ES-I3 (cell line): ENCODE results near the gene TOMM6.
"Not testable (repeated sequence)": the region's sequence is repeated elsewhere in the genome, so short reads cannot be mapped to it uniquely, and the experiment has no call there.

Source experiments
- H3K36me3 ChIP-seq: 2 replicates; pipeline ENCODE4 v1.6.1; 2013; ENCODE audit warnings: mild to moderate bottlenecking, low read length, control low read depth, moderate library complexity; ENCODE audit not compliant: insufficient read depth
- H3K4me1 ChIP-seq: 2 replicates; pipeline ENCODE4 v1.6.1; 2013; ENCODE audit warnings: mild to moderate bottlenecking, control low read depth, low read length; ENCODE audit not compliant: insufficient read depth
- H3K9ac ChIP-seq: 2 replicates; pipeline ENCODE4 v1.6.1; 2013; ENCODE audit warnings: low read depth, mild to moderate bottlenecking, low read length, moderate library complexity
- H3K9me3 ChIP-seq: 2 replicates; pipeline ENCODE4 v1.6.1; 2013; ENCODE audit warnings: mild to moderate bottlenecking, low read length, moderate library complexity; ENCODE audit not compliant: control insufficient read depth, insufficient read depth

The TOMM6 gene

DNA sequence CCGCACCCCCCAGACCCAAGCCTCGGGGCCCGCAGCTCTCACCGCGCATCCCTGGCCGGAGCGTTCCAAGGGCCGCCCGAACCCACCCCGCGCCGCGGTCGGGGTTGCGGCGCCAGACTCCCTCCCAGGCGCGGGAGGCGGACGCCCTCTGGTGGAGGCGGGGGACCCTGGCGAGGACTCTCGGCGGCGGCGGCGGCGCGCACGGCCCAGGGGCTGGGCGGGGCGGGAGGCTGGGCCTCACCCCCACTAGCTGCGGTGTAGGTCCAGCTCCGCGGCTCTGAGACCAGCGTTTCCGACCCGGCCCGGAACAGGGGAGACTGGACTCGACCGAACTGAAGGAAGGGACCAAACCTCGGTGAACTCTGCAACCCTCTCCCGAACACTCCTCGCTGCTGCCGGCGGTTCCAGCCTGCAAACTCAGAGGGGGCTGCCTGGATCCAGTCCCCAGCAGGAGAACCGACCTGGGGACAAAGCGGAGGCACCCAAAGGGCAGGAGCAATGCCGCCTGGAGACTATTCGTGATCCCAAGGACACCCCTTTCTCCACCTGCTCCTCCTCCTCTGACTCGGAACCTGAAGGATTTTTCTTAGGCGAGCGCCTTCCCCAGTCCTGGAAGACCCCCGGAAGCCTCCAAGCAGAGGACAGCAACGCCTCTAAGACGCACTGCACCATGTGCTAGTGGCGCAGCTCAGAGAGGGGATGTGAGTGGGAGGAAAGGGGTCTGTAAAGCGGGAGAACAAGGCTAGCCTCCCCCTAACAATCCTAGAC, 859 bp upstream of the TOMM6 start:
- no peaks in the 10 kb centered on the region for H3K9me3 ChIP-seq
- H3K9ac ChIP-seq = peak overlapping the region; percentile 81
- peaks cover 14% of the 10 kb centered on the region for H3K36me3 ChIP-seq
- no peaks in the 10 kb centered on the region for H3K4me1 ChIP-seq

DNA sequence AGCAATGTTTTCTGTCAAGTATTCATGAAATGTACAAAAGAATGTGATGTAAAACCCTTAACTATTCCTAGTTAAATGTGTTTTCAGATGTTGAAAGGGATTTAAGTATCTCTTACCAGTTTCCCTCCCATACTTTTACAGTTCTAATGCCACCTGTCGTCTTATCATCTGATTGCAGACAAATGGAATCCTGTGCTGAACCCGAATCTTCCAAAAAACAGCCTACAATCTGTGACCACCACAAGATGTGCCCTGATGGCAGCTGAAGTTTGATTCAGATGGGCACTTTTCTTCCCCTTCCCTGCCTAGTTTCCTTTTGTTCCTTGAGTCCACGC, 1.9 kb downstream of the TOMM6 start:
- Histone ChIP-seq H3K9ac (no peak overlapping the region), H3K4me1 (no peaks in the 10 kb centered on the region), H3K36me3 (peaks cover 15% of the 10 kb centered on the region), H3K9me3 (no peaks in the 10 kb centered on the region)

DNA sequence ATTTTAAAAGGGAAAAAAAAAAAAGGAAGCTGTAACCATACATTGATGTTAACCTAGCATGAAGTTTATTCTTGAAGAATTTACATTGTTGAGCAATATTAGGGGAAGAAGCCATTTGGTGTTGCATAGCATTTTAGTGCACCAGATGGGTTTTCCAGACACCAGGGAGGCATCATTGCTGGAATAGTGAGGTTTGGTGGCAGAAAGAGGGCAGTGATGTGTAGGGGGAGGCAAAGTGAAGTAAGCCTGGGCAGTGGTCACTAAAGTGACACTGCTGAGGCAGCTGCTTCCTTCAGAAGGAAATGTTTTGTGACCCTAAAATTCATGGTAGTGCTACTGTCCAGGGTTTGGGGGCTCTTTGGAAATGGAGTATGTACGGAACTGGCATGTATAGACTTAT, 2.6 kb downstream of the TOMM6 start:
- no peaks in the 10 kb centered on the region for H3K9me3 ChIP-seq
- no peaks in the 10 kb centered on the region for H3K4me1 ChIP-seq
- no peak overlapping the region for H3K9ac ChIP-seq
- H3K36me3 ChIP-seq = peaks cover 15% of the 10 kb centered on the region

DNA sequence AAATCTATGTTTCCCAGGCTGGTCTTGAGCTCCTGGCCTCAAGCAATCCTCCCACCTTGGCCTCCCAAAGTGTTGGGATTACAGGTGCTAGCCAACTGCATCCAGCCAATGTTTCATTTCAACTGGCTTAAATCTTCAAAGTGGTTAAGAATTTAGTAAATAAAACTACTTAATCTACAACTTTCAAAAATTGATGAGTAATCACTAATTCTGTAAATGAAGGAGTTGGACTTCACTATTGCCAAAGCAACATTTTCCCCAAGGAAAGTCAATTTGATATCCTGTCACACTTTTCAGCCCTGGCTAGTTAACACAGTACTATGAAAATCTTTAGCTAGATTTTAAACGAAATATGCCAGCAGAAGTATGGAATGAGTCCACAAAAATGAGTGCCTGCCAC, 3.8 kb downstream of the TOMM6 start:
- Histone ChIP-seq H3K36me3 (peaks cover 15% of the 10 kb centered on the region), H3K9ac (no peak overlapping the region), H3K4me1 (no peaks in the 10 kb centered on the region), H3K9me3 (no peaks in the 10 kb centered on the region)

DNA sequence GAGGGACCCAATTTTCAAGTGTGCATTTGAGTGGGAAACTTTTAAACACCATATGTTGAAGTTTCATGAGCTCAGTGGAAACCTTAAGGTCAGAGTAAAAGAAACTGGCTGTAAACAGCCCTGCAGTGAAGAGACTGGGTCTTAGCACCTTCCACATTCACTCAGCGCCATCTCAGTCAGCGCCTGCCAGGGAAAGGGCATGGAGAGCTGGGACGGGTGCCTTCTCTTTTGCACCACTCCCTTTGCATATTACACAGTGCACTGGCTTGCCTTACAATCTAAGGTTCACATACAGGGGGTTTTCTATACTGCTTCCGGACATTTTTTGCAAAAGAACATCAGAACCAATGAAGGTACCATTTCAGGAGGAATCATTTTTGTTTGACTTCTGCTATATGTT, 4.5 kb downstream of the TOMM6 start:
- H3K4me1 ChIP-seq = no peaks in the 10 kb centered on the region
- H3K36me3 ChIP-seq = peaks cover 15% of the 10 kb centered on the region
- H3K9me3 ChIP-seq = no peaks in the 10 kb centered on the region
- H3K9ac ChIP-seq = no peak overlapping the region

DNA sequence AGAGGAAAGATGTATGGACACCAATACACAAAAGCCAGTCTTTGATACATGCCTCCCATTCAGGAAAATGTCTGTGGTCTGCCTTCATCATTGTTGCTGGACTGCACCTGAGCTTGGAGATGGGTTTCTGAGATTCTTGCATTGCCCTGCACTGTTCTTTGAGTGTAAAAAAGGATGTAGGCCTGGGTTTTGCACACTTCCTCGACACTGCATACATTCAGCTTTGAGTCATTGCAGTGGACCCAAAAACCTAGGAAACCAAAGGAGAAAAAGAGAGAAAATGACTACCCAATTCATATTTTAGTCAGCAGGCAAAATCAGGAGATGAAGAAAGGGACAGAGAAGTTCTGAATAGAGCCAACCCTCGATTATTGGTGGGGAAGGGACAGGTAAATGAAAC, 9.0 kb downstream of the TOMM6 start:
- Histone ChIP-seq H3K4me1 (no peaks in the 10 kb centered on the region), H3K9ac (no peak overlapping the region), H3K36me3 (peaks cover 5% of the 10 kb centered on the region), H3K9me3 (no peaks in the 10 kb centered on the region)

DNA sequence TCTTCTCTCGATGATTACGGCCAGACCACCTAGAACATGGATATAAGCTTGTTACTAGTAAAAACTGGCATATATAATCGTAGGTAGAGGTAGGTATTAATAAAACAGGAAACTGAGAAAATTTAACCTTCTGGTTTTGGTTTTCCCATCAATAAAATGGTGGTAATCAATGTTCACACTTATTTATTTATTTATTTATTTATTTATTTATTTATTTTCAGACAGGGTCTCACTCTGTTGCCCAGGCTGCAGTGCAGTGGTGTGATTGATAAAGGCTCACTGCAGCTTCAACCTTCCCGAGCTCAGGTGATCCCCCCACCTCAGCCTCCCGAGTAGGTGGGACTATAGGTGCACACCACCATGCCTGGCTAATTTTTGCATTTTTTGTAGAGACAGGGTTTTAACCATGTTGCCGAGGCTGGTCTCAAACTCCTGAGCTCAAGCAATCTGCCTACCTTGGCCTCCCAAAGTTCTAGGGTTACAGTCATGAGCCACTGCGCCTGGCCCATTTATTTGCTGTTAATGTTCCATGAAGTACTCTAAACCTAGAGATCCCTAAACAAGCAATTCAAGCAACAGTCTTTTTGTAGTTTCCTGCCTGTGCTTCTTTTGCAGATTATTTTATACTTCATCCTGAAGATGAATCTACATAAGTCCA, 11.5 kb downstream of the TOMM6 start:
- H3K4me1 ChIP-seq = no peaks in the 10 kb centered on the region
- no peak overlapping the region for H3K9ac ChIP-seq
- peaks cover 3% of the 10 kb centered on the region; the same call in 1 of the 2 replicates for H3K36me3 ChIP-seq
- H3K9me3 ChIP-seq = no peaks in the 10 kb centered on the region

DNA sequence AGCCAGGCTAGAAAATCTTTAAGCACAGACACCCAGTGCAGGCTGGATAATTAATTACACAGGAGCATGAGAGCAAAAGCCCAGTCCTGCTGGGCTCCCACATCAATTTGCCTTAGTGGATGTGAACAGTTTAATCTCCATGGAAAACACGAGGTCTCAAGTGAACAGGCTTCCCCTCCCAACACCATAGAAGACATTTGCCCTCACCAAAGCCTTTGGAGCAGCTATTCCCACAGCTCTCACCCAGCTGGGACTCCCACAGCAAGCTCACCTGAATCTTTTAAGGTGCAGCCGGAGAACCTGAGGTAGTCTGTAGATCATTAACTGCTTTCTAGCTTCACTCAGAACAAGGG, 12.0 kb downstream of the TOMM6 start:
- peaks cover 3% of the 10 kb centered on the region; the same call in 1 of the 2 replicates for H3K36me3 ChIP-seq
- H3K9me3 ChIP-seq = no peaks in the 10 kb centered on the region
- no peaks in the 10 kb centered on the region for H3K4me1 ChIP-seq
- no peak overlapping the region for H3K9ac ChIP-seq

DNA sequence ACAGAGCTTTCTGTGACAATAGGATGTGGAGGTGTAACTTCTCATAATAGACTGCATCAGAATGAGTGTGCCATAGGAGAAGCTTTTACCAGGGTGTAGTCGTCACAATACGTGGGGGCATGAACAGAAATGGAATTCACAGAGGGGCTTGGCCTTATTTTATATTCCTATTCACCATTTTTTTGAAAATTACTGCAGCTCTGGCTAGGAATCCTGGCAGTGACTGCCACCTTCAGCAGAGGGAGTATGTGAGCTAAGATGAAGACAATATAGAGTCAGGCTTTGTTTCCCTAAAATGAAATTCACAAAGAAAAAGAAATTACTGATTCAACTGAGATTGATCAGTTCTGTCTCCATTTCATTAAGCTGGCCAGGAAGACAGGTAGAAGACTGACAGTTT, 13.9 kb downstream of the TOMM6 start:
- no peaks in the 10 kb centered on the region for H3K9me3 ChIP-seq
- H3K4me1 ChIP-seq = no peaks in the 10 kb centered on the region
- H3K36me3 ChIP-seq = peaks cover 3% of the 10 kb centered on the region; the same call in 1 of the 2 replicates
- H3K9ac ChIP-seq = no peak overlapping the region

DNA sequence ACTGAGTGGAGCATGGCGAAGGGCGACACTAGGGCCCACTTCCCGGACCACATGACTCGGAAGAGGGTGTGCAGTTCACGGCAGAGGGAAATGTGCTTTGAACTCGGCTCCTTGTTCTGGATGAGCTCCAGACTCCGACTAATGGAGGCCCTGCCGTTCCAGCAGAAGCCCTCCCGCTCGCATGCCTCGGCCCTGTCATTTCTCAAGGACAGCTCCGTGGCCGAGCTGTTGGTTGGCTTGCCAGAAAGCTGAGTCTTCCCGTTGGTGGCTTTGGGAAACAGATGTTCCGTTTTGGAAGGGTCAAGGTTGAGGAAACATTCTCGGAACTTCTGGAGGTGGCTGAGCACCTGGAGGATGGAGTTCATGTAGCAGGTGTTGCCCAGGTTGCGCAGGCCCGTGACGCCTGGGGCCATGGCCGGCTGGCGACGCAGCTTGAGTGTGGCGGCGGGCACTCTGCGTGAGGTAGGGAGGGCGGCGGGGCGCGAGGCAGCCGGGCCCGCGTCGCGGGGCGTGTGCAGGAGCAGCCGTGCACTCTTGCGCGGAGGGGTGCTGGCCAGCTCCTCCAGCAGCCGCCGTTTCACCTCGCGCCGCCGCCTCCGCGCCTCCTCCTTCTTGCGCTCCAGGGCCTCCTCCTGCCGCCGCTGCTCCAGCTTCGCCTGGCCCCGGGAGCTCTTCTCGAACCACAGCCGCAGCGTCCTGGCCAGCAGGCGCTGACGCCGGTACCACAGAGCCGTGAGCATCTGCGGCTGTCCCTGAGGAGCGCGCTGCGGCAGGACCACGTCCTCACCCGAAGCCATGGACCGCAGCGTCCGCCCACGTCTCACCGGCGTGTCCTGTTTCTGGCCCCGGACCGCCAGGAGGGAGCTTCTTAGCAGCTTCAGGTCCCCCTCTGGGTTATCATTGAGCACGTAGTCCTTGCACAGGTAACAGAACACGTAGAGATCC, 18.6 kb downstream of the TOMM6 start:
- Histone ChIP-seq H3K36me3 (peaks cover under 1% of the 10 kb centered on the region; the same call in 1 of the 2 replicates), H3K4me1 (no peaks in the 10 kb centered on the region), H3K9ac (no peak overlapping the region), H3K9me3 (no peaks in the 10 kb centered on the region)

DNA sequence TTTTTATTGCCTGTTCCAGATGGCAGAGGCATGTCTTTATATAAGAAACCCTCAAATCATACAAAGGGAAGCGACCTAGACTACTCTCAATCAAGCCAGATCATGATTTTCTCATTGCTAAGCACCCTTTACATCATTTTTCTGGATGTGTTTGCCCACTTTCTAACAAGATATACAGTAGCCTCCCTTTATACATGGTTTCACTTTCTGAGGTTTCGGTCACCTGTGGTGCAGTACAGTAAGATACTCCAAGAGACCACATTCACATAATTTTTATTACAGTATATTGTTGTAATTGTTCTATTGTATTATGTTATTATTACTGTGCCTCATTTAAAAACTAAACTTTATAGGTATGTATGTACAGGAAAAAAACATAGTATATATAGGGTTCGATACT, 23.6 kb downstream of the TOMM6 start:
- Histone ChIP-seq H3K36me3 (no peaks in the 10 kb centered on the region), H3K9me3 (no peaks in the 10 kb centered on the region), H3K9ac (no peak overlapping the region), H3K4me1 (no peaks in the 10 kb centered on the region)

DNA sequence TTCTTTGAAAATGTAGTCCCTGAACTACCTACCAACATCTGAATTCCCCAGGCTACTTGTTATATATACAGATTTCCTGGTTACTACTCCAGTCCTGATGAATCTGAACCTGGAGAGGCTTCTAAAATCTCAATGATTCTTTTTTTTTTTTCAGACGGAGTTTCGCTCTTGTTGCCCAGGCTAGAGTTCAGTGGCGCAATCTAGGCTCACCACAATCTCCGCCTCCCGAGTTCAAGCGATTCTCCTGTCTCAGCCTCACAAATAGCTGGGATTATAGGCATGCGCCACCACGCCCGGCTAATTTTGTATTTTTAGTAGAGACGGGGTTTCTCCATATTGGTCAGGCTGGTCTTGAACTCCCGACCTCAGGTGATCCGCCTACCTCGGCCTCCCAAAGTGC, 24.5 kb downstream of the TOMM6 start:
- H3K9me3 ChIP-seq, H3K9ac ChIP-seq, H3K4me1 ChIP-seq, H3K36me3 ChIP-seq: not testable (repeated sequence)

DNA sequence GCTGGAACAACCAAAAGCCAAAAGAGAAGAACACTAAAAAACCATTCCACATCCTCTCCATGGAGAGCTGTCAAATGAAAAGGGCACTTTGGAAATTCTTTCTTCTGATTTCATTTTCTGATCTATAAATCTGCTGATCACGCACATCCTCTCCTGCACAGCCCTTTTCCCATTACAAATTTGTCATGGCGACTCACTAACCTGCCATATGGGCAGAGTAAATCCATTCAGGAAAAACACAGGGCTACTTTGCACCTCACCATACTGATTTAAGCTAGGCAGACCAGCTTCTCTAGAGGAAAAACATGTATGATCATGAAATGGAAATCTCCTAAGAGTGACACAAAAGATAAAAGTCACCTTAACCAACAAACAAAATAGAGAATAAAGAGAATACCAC, 26.0 kb downstream of the TOMM6 start:
- no peaks in the 10 kb centered on the region for H3K9me3 ChIP-seq

DNA sequence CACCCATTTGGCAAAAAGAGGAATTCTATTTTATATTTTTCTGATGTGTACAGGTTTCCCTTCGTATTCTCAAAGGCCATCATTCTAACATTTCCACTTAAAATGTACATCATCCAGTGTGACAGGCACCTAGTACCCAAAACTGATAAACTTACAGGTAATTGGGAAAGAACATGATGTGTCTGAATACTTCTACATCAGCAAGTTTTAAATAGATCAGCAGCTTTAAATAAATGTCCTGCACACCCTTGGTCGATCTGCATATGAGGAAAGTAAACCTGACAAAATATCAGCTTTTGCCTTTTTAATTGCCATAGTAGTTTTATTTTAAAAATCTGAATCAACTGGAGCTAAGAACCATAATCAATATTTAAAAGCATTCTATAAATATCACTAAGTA, 26.5 kb downstream of the TOMM6 start:
- Histone ChIP-seq H3K9me3 (no peaks in the 10 kb centered on the region), H3K9ac (no peak overlapping the region), H3K36me3 (no peaks in the 10 kb centered on the region), H3K4me1 (no peaks in the 10 kb centered on the region)

More for the DNA sequence above, 26.0 kb downstream of the TOMM6 start:
- Histone ChIP-seq H3K9ac (no peak overlapping the region), H3K36me3 (no peaks in the 10 kb centered on the region), H3K4me1 (no peaks in the 10 kb centered on the region)
